HPDE6-E6E7 (cell line): Measurements from ENCODE around the gene PDLIM4.

ENCODE experiments used
- DNase-seq: peaks from one replicate; pipeline ENCODE4 v3.0.0; 2011; ENCODE audit warnings: missing footprints; ENCODE audit errors: extremely low spot score

PDLIM4 gene

GRCh38 chr5:132253452-132254320 lies 3.8 kb upstream of the PDLIM4 start:
- DNase-seq, result no peak

DNA sequence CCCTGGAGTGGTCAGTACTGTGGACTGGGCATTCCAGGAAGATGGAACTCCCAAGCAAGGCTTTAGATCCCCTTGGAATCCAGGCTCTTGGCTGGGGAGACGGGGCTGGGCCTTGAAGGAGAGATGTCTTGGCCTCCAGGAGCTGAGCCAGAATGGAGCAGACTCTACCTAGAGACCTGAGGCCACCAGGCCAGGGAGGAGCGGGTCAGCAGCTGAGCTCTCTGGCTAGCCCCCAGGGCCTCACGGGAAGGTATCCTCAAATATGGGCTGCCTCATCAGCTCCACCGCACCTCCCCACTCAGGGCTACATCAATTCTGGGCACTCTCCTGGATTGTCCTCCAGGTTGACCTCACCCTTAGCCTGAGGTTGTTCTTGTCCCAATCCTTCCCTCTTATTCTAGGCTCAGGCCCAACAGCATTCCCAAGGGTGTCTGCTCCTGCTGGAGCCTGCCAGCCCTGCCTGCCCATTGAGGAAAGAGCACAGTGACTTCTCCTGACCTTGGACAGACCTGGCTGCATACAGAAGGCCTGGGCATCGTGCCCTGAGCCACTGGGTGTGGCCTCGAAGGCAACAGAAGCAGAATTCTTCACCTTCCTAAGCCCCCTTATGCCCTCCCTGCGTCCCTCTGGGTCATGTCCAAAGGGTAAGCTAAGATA lies 3.0 kb upstream of the PDLIM4 start:
- DNase-seq, result no peak

- DNase-seq, result no peak
These were observed 1.3 kb upstream of the PDLIM4 start for GRCh38 chr5:132256086-132256782.

DNA sequence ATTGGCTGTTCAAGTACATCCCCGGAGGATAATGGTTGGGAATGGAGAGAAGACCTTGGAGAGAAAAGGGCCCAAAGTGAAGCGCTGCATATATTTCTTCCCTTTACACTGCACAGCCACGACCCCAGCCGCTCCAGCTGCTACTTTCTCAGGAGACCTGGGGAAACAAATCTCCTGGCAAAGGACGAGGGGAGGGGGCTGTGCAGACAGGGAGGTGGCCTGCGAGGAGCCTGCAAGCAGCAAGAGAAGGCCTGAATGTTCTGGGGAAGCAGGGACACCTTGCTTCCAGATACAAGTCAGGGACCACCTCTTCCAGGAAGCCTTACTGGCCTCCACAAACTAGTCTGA lies 739 bp upstream of the PDLIM4 start:
- no peak for DNase-seq

DNA sequence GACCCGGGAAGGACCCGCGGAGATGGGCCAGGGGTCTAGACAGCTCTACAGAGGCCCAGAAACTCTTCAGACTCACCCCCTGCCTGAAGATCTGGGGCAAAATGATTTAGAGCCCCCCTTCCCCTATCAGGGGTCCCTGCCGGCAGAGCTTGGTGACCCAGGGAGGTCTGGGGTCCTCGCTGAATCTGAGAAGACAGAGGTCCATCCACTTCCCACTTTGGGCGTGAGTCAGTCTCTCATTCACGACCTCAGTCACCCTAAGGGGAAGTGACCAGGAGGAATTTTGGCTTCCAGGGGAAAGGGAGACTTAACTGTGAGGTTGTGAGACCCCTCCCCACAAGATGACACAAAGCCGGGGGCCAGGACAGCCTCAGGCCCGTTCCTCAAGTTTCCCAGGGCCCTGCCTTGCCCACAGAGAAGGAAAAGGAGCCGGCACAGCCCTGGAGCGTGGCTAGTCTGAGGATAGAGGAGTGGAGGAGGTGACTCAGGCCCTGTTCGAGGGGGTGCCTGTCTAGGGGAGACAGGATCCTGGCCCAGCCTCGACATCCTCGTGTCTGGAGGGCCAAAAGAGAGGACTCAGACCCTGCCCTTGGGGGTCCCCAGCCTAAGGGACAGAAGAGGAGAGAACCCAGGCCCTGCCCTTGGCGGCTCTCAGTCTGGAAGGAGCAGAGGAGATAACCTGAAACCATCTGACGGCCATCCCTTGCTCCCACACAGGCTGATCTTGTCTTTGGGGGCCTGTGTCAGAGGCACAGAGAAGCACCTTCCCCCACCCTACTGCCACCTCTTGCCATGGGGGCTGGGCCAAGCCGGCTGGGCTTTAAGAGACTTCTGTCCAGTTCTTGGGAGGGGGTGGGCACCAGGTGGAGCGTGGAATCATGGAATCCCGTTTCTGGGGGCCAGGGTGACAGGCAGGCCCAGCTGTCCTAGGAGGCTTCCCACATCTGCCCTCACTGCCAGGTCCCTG lies 889 bp downstream of the PDLIM4 start:
- DNase-seq, result no peak

GRCh38 chr5:132259069-132259851 lies 1.8 kb downstream of the PDLIM4 start:
- DNase-seq, result no peak

DNA sequence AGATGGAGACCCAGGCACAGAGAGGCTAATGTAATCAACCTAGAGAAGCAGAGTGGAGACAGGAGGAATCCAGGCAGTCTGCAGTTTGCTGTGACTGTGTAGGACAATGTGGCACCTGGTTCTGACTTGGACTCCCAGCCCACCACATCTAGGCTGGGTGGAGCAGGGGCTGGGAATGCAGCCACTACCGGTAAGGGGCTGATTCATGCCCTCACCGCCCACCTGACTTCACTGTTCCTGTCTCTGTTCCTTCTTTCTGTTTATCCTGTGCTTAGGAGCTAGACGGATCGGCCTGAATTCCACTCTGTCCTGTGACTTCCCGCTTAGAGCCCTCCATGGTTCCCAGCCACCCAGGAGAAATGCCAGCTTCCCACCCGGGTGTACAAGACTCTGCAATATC lies 2.6 kb downstream of the PDLIM4 start:
- DNase-seq, result no peak

- DNase-seq, result no peak
These were observed 3.4 kb downstream of the PDLIM4 start for GRCh38 chr5:132260714-132261551.

DNA sequence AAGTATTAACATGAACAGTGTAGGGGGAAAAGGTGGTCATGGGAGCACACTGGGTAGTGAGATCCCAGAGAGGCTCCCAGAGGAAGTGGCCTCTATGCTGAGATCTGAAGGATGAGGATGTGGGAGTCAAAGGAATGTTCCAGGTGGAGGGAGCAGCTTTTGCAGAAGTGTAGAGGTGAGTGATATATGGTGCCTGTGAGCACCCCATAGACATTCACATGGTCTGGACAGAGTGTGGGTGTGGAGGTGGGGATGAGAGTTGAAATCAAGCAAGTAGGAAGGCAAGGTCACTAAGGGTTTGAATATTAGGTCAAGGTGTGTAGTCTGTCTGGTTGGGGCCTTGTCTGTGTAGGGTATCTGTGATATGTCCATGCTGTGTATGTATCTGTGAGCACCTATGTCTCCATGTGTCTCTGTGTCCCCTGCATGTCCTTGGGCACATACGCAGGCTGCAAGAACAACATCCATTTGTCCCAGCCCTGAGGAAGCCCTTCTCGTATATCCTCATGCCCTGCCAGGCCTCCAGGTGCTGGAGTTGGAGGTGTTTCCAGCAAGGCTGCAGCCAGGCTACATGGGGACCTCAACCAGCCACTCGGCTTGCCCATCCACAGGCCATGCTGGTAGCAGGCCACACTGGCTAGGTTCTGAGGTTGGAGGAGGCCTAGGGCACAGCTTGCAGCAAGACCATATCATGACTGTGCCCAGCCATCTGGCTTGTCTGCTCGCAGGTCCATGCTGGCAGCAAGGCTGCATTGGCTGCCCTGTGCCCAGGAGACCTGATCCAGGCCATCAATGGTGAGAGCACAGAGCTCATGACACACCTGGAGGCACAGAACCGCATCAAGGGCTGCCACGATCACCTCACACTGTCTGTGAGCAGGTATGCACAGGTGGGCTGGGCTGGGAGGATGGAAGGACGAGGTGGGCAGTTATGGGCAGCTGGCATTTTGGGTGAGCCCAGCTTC lies 4.7 kb downstream of the PDLIM4 start:
- no peak for DNase-seq

GRCh38 chr5:132262882-132263547 lies 5.5 kb downstream of the PDLIM4 start:
- DNase-seq, result no peak

DNA sequence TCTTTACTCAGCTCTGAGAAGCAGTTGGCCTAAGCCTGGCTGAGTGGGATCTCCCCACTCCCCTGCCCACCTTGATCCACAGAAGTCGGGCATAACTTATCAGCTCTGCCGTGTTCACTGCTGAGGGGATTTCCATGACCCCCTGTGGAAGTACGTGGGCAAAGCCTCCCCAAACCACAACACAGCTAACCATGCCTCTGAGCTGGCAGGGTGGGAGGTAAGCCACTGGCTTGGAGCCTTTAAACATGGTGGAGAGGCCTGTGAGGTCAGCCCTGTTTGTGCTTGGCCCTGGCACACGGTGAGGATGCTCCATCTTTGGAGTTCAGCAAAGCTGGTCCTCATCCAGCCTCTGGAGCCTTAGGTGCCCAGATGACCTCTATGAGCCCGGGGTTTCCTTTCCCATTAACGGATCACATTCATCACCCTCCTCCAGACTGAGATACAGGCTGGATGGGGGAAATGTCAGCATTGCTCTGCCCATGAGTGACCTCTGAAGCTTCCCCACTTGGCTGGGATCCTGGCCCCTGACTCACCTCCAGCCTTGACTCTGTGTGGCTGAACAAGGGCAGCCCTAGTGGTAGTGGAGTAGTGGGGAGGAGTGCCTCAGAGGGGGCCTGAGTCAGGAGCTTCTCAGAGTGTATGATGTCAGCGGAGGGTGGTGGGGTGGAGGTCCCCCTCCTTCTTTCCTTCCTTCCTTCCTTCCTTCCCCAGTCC lies 6.2 kb downstream of the PDLIM4 start:
- DNase-seq, result no peak

- no peak for DNase-seq
These were observed 7.2 kb downstream of the PDLIM4 start for GRCh38 chr5:132264546-132265335.

- peak; percentile 95 for DNase-seq
These were observed 8.0 kb downstream of the PDLIM4 start for GRCh38 chr5:132265336-132266030.

- DNase-seq, result no peak
These were observed 8.7 kb downstream of the PDLIM4 start for GRCh38 chr5:132266031-132266835.

DNA sequence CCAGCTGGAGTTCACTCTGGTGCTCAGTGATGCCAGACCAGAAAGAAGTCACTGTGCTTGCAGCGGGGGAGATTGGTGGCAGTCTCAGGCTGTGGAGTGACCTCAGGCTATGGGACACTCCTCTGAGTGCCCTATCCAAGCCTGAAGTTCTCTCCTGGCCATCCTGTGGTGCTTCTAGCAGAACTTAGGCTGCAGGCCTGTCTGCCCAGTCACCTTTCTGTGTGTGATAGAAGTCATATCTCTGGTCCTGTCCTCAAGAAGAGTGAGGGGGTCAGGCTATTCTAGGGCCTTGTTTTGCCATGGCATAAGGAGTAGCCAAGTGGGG lies 9.3 kb downstream of the PDLIM4 start:
- DNase-seq, result no peak
